Common myeloid progenitor, CD34-positive (primary cell): ENCODE results near the gene MYO1D.

Experiments used
- CTCF ChIA-PET: fragments of 350-600 bp; sonication (Branson Sonifier 250); formaldehyde crosslinking; loops from one replicate; lab custom pipeline; 2021; ENCODE audit warnings: antibody characterized with exemption; lab: Charles Lee
- POLR2A ChIA-PET: fragments of 350-600 bp; sonication (Branson Sonifier 250); formaldehyde crosslinking; loops from one replicate; lab custom pipeline; 2021; ENCODE audit warnings: antibody characterized with exemption; lab: Charles Lee
- DNase-seq, 3 donors: peaks; one replicate each; pipeline versions ENCODE4 v3.0.0 to v3.0.0-alpha.2; 2013
- H3K27ac ChIP-seq, 2 experiments: 1 replicate in 1 of 2; 2 replicates in 1 of 2; pipeline ENCODE4 v1.7.0; 2013; ENCODE audit warnings: inconsistent platforms in 2 of 2, low read length in 2 of 2, mild to moderate bottlenecking in 2 of 2, low read depth in 1 of 2, moderate library complexity in 1 of 2; ENCODE audit not compliant: severe bottlenecking in 2 of 2, insufficient read depth in 1 of 2, poor library complexity in 1 of 2
- H3K27me3 ChIP-seq, 5 experiments: replicated peaks in 2 of 5; 1 replicate in 3 of 5; 2 replicates in 2 of 5; pipeline versions ENCODE4 v1.6.1 to v1.7.0; 2013; ENCODE audit warnings: low read length in 4 of 5, mild to moderate bottlenecking in 2 of 5, moderate library complexity in 2 of 5, inconsistent platforms in 1 of 5; ENCODE audit not compliant: insufficient read depth in 5 of 5, control insufficient read depth in 4 of 5
- H3K36me3 ChIP-seq, 4 experiments: 1 replicate in 2 of 4; 2 replicates in 2 of 4; pipeline versions ENCODE4 v1.6.1 to v1.7.0; 2013; ENCODE audit warnings: low read length in 3 of 4, control low read depth in 1 of 4, mild to moderate bottlenecking in 1 of 4; ENCODE audit not compliant: control insufficient read depth in 4 of 4, insufficient read depth in 4 of 4
- H3K4me1 ChIP-seq, 4 experiments: 1 replicate in 3 of 4; 2 replicates in 1 of 4; pipeline versions ENCODE4 v1.6.1 to v1.7.1; 2013; ENCODE audit warnings: low read length in 3 of 4, mild to moderate bottlenecking in 3 of 4, control low read depth in 1 of 4, inconsistent platforms in 1 of 4, moderate library complexity in 1 of 4; ENCODE audit not compliant: control insufficient read depth in 4 of 4, insufficient read depth in 4 of 4; ENCODE audit errors: control extremely low read depth in 1 of 4
- H3K4me3 ChIP-seq, 7 experiments: 1 replicate in 4 of 7; 2 replicates in 3 of 7; pipeline versions ENCODE4 v1.5.1 to v1.7.0; 2013; ENCODE audit warnings: mild to moderate bottlenecking in 7 of 7, low read length in 6 of 7, moderate library complexity in 6 of 7, inconsistent platforms in 2 of 7, low read depth in 2 of 7, control low read depth in 1 of 7; ENCODE audit not compliant: insufficient read depth in 4 of 7, control insufficient read depth in 1 of 7; ENCODE audit errors: extremely low read depth in 1 of 7
- H3K9me3 ChIP-seq, 5 experiments: 1 replicate in 4 of 5; 2 replicates in 1 of 5; pipeline versions ENCODE4 v1.6.1 to v1.7.1; 2013; ENCODE audit warnings: low read length in 4 of 5, mild to moderate bottlenecking in 2 of 5, inconsistent platforms in 1 of 5, low read depth in 1 of 5, moderate library complexity in 1 of 5; ENCODE audit not compliant: control insufficient read depth in 4 of 5, insufficient read depth in 2 of 5; ENCODE audit errors: control extremely low read depth in 1 of 5
- WGBS: methylation state at CpG from one replicate; pipeline ENCODE4 v1.1.5; 2013; ENCODE audit not compliant: insufficient coverage; 5-methylcytosine and 5-hydroxymethylcytosine counted together

MYO1D gene

DNA sequence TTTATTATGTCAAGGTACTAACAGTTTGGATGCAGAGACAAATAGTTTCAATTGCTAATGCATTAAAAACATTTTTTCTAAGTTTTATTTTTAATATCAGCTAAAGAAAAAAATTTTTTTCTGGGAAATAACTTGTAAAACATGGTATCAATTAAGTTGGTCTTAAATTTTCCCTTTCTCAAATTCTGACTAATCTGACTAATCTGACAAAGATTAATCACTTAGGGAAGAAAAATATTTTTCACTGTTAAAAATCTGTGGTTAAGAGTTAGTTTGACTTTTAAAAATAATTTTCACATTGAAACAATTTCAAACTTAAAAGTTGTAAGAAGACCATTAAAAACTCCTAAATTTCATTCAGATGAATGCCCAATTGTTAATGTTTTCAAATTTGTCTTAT lies 74.6 kb downstream of the MYO1D start:
- Histone ChIP-seq H3K4me1 (no peaks in the 10 kb centered on the region), H3K27me3 (no peaks in the 10 kb centered on the region), H3K27ac (no peak overlapping the region), H3K36me3 (no peaks in the 10 kb centered on the region), H3K4me3 (no peak overlapping the region), H3K9me3 (no peaks in the 10 kb centered on the region)
- ChIA-PET POLR2A (interaction anchor here (0.6 kb wide), 1 partner anchor 962 kb away, joined by 3 read pairs; no protein-coding TSS in a partner anchor), CTCF (interaction anchor here (1.0 to 2.3 kb wide), 4 partner anchors 20 to 144 kb away, joined by 3 to 9 read pairs (median 4); partner anchors contain the start of gene MYO1D)
- no peak for DNase-seq

DNA sequence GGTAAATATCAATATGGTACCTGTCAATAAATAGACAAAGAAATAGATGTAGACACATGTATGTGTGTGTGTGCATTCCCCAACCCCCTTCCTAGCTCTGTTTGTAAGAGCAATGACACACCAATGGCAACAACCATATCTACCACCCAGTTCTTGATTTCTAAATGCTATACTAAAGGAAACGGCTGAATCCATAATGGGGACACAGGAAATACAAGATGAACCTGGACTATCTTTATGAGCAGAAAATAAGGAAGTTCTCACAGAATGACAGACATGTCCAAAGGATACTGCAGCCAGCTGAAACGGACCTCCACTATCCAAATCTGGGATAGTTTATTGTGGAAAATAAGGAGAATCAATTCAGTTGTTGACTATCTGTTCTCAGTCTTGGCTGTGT lies 75.3 kb downstream of the MYO1D start:
- Histone ChIP-seq H3K27me3 (no peaks in the 10 kb centered on the region), H3K9me3 (no peaks in the 10 kb centered on the region), H3K4me1 (no peaks in the 10 kb centered on the region), H3K27ac (no peak overlapping the region), H3K4me3 (no peak overlapping the region), H3K36me3 (no peaks in the 10 kb centered on the region)
- no peak for DNase-seq
- ChIA-PET CTCF (interaction anchor here (1.0 to 2.3 kb wide), 4 partner anchors 19 to 145 kb away, joined by 3 to 9 read pairs (median 3); partner anchors contain the start of gene MYO1D), POLR2A (no interaction called here)
- 83% methylated on average over 1 of the region's 2 CpGs for WGBS

DNA sequence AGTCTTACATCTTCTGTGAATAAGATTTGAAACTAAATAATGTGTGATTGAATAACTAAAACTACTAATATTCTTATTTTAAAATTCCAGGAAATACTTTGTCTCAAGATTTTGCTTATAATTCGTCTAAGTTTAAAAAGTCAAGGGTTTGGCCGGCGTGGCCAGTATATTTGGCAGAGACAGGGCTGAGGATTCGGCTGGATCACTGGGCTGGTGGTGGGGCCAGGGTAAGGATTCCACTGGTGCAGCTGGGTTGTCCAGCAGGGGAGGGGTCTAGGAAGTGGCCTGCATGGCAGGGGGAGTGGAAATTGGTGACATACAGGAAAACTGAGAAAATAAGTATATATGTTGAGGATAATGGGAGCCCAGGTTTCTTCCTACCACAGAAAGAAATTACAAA lies 75.7 kb downstream of the MYO1D start:
- H3K4me3 ChIP-seq: no peak overlapping the region
- H3K9me3 ChIP-seq: no peaks in the 10 kb centered on the region
- 95% methylated on average over 3 of the region's 4 CpGs for WGBS
- no peaks in the 10 kb centered on the region for H3K4me1 ChIP-seq
- no peak for DNase-seq
- no peaks in the 10 kb centered on the region for H3K27me3 ChIP-seq
- ChIA-PET CTCF (interaction anchor here (1.1 to 2.3 kb wide), 3 partner anchors 18 to 115 kb away, joined by 3 to 9 read pairs (median 3); partner anchors contain the start of gene MYO1D), POLR2A (no interaction called here)
- no peak overlapping the region for H3K27ac ChIP-seq
- H3K36me3 ChIP-seq: no peaks in the 10 kb centered on the region

DNA sequence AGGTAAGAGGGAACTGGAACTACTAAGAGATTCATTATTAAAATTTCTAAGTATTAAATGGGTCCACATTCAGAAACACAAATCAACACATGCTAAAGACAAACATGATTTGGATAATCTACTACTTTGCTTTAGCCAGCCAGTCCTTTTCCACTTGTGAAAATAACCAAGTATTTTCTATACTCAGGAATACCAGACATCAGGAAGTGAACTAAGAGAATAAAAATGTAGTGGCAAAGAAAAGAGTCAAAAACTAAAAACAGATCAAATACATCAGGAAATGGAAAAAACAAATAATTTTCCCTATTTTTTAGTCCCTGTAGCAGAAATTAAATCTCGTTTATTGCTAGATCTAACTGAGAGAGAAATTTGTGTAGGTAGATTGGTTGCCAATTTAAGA lies 78.0 kb downstream of the MYO1D start:
- no peak for DNase-seq
- no peak overlapping the region for H3K27ac ChIP-seq
- POLR2A ChIA-PET: no interaction called here
- CTCF ChIA-PET: interaction anchor here (1.0 to 1.4 kb wide), 4 partner anchors 18 to 222 kb away, joined by 3 to 5 read pairs (median 4); partner anchors contain the start of gene MYO1D
- no CpG with 5 or more reads among the region's 1 CpG for WGBS
- no peaks in the 10 kb centered on the region for H3K36me3 ChIP-seq
- no peaks in the 10 kb centered on the region for H3K4me1 ChIP-seq
- no peaks in the 10 kb centered on the region for H3K27me3 ChIP-seq
- H3K4me3 ChIP-seq: no peak overlapping the region
- H3K9me3 ChIP-seq: no peaks in the 10 kb centered on the region

DNA sequence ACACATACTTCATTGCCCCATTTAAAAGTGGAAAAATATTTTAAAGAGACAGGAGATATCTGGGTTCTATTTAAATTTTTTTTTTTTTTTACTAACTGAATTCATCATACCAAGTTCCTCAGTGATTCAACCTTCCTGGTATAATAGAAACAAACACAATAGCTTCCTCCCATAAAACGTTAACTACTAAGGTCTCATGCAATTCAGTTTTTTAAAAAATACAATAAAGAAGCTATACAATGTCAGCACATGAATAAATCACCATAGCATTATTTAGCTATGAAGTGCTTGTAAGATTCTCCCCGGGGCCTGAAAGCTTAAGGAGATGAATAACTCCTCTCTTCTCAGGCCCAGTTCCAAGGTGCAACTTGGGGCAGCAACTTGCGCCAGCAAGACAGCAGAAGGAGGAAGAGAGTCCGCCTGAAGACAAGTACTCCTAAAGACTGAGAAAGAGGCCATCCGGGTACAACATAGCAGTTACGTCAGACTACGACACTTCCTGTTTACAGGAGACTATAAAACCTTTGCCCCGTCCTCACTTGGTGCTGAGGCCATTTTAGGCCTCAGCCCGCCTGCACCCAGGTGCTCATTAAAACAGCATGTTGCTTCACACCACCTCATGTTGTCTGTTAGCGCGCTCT lies 81.5 kb downstream of the MYO1D start:
- Histone ChIP-seq H3K36me3 (no peaks in the 10 kb centered on the region), H3K4me1 (no peaks in the 10 kb centered on the region), H3K9me3 (no peaks in the 10 kb centered on the region), H3K4me3 (no peak overlapping the region), H3K27ac (no peak overlapping the region), H3K27me3 (no peaks in the 10 kb centered on the region)
- WGBS: 97% methylated on average over 8 of the region's 11 CpGs
- POLR2A ChIA-PET: no interaction called here
- CTCF ChIA-PET: interaction anchor here (1.0 kb wide), 1 partner anchor 13 kb away, joined by 4 read pairs; no protein-coding TSS in a partner anchor
- no peak for DNase-seq

DNA sequence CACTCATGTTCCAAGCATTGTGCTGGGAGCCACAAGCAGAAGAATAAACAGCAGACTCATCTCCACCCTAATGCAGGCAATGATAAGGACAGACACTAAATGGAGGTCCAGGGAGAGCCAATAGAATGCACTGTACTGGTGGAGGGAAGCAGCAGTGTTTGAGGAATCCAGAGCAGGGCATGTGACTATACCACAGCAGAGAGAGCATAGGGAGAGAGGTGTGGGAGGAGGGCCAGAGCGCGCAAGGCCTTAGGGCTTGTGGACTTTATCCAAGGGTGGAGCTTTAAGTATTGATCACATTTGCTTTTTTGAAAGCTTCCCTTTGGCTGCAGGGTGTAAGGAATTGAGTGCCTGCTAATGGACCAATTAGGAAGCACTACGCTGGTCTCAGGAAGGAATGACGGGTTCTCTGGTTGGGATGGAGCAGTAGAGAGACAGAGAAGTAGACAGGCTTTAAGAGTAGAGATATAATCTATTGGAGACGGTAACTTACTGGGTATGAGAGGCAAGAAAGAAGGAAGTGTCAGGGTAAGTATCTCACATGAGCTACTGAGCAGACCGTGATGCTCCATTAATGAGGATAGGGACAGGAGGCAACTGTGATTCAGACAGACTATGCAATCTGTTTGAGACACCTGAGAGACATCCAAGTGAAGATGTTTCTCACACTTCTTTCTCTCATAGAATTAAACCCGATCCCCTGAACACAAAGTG lies 82.2 kb downstream of the MYO1D start:
- POLR2A ChIA-PET: interaction anchor here (0.5 kb wide), 1 partner anchor 73 kb away, joined by 6 read pairs; no protein-coding TSS in a partner anchor
- Histone ChIP-seq H3K36me3 (no peaks in the 10 kb centered on the region), H3K4me1 (no peaks in the 10 kb centered on the region), H3K4me3 (no peak overlapping the region), H3K9me3 (no peaks in the 10 kb centered on the region), H3K27ac (no peak overlapping the region), H3K27me3 (no peaks in the 10 kb centered on the region)
- WGBS: 87% methylated on average over 6 of the region's 7 CpGs
- CTCF ChIA-PET: interaction anchor here (1.0 kb wide), 1 partner anchor 12 kb away, joined by 4 read pairs; no protein-coding TSS in a partner anchor
- DNase-seq: peak in 2 of 3 donors; percentile 20 to 52

DNA sequence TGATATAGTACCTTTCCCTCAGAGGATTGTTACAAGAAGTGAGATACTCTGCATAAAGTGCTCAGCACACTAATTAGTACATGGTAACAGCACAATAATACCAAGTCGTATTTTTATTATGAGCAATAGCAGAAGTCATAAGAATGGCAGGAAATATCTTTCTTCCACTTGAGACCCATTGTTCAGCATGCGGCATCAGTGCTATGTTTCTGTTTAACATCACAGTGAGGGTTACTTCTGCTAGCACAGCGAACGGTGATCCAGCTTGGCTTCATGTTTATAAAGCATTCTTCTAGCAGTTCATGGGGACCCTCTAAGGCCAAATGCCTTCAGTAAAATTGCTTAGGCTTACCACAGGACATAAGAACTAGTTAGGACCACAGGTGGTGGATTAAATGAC lies 83.1 kb downstream of the MYO1D start:
- ChIA-PET CTCF (interaction anchor here (2.6 kb wide), 1 partner anchor 10 kb away, joined by 12 read pairs; no protein-coding TSS in a partner anchor), POLR2A (no interaction called here)
- Histone ChIP-seq H3K9me3 (no peaks in the 10 kb centered on the region), H3K36me3 (no peaks in the 10 kb centered on the region), H3K27ac (no peak overlapping the region), H3K27me3 (no peaks in the 10 kb centered on the region), H3K4me3 (no peak overlapping the region), H3K4me1 (no peaks in the 10 kb centered on the region)
- DNase-seq: no peak
- WGBS: 79% methylated on average over 3 of the region's 4 CpGs
